Spleen (tissue), 7 donors: ENCODE measurements around the gene PRKRIP1.

Experiments
- CTCF ChIP-seq, 11 experiments: fragments of 200-600 bp in 7 of 11; fragments of 450-650 bp in 4 of 11; sonication (generic) in 4 of 11; IDR thresholded peaks in 8 of 11; conservative IDR thresholded peaks in 3 of 11; 1 replicate in 7 of 11; 2 replicates in 4 of 11; pipeline versions ENCODE4 v1.4.0 to v1.8.0; 2016 to 2021; ENCODE audit warnings: antibody characterized with exemption in 11 of 11, inconsistent platforms in 4 of 11, mild to moderate bottlenecking in 1 of 11
- POLR2AphosphoS5 ChIP-seq, 3 donors: sonication (generic); formaldehyde crosslinking; IDR thresholded peaks; one replicate each; pipeline ENCODE4 v1.5.1; 2017; ENCODE audit warnings: antibody characterized with exemption in 3 of 3
- donor health status: DM: no; HTN: no; CAD: no; lungs with moderate emphysema.
- donor health status: DM: no; HTN: no; CAD: no.
- donor health status: DM: no; HTN: no; CAD: no.

GRCh38 chr7:102407910-102408309, 11.7 kb downstream of the PRKRIP1 start:
- TF ChIP-seq CTCF (IDR thresholded peaks at IDR 0.05 in 8 of 11, conservative IDR thresholded peaks at IDR 0.05 in 3 of 11) = no peak
- TF ChIP-seq POLR2AphosphoS5 (IDR thresholded peaks at IDR 0.05) = no peak
